ENCODE measurements around the gene PRRX2.
"Not testable (repeated sequence)": the region's sequence is repeated elsewhere in the genome, so short reads cannot be mapped to it uniquely, and the experiment has no call there.

The PRRX2 gene

DNA sequence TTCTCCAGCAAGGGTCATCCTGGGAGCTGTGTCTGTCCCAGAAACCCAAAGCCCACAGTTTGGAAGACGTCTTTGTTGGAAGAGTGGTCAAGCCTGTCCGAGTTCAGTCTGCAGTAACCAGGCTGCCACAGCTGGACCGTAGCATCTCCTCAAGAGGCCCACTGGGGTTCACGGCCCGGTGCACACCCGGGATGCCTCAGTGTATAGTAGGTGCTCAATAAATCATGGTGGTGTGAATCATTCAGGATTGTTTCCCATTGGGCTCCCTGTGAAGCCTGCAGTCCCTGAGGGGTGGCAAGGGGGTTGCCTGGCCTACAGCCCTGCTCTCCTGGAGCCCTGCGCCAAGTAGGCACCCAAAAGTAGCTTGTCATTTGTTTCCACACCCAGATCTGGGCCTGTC lies 10.3 kb upstream of the PRRX2 start:
- no peak for DNase-seq

DNA sequence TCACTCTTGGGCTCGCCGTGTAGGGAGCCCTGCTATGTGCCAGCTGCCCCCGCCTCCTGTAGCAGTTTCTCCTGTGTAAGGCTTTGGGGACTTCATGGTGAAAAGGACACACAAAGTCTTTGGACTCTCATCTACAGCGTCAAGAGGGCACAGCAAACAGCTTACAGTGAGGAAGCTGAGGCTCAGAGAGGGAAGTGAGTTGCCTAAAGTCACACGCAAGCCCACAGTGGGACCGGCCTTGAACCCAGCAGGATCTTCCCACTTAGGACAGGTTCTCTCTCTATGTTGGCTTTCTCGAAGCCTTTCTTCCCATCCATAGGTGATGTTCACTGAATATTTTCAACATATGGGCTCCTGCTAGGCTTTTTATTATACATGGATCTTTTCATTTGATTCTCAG lies 9.8 kb upstream of the PRRX2 start:
- no peak for DNase-seq

DNA sequence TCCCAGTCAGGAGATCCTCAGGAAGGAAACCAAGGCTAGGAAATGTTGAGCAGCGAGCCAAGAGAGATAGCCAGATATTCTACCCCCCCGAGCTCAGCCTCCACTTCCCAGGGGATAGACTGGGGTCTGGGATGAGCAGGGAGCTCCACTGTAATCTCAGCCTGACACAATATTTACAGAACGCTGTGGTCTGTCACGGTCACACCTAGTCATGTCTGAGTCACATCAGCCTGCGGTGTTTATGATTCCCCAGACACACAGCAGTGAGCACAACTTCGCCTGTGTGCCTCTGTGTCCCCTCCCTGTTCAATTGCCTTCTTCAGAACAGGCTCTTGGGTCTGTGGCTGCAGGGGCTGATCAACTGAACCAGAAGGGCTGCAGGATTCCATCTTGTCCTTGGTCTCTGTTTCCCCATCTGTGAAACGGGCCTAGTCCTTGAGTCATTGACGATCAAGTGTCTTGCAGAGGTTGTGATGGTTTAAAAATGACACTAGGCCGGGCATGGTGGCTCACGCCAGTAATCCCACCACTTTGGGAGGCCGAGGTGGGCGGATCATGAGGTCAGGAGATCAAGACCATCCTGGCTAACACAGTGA lies 8.6 kb upstream of the PRRX2 start:
- no peak for DNase-seq

DNA sequence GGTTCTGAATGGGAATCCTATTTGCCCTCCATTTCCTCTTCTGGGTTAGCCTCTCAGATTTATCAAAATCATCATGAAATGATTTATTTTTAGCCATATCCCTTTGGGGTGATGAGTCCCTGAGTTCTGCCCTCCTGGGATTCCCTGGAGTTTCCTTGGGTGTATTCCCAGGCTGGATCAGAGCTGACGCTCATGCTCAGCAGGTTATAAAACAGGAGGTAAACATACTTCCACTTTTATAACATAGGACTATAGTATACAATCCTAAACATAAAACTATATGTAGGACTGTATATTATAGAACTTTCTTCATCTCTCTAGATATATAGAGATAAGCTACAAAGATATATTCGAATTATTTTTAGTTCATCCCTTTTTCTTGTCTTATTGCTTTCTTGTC lies 4.4 kb upstream of the PRRX2 start:
- no peak for DNase-seq

DNA sequence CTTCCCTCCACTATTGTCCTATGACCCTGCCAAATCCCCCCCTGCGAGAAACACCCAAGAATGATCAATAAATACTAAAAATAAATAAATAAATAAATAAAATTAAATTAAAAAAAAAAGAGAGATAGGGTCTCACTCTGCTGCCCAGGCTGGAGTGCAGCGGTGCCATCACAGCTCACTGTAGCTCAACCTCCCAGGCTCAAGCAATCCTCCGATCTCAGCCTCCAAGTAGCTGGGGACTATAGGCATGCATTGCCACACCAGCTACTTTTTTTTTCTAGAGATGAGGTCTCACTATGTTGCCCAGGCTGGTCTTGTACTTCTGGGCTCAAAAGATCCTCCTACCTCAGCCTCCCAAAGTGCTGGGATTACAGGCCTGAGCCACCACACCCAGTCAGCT lies 3.2 kb upstream of the PRRX2 start:
- not testable (repeated sequence) for DNase-seq

DNA sequence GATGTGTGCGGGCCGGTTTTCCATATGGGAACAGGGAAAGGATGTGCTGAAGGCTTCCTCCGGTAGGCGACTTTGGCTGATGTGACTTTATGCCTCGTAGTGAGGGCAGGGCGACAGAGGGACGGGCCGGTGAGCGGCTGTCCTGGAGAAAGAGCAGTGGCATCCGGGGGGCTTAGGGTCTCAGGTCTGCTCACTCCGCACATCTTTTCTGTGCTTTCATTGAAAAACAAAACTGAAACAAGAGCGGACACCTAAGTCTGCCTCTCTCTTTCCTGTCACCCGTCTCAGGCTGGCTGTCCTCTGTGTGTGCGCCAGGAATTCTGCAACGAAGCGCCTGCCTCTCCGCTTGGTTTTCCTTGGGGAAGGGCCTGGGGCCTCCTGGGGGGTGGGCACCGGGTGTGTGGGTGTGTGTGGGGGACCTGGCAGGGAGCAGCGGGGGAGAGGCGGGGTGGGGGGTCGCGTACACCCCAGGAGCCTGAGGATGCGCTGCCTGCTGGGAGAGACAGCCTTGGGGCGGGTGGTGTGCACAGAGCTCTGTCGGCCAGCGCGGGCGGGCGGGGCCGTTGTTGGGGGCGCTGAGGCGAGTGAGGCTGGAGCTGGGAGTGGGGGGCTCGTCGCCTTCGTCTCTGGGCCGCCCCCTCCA lies 580 bp upstream of the PRRX2 start:
- DNase-seq: no peak

DNA sequence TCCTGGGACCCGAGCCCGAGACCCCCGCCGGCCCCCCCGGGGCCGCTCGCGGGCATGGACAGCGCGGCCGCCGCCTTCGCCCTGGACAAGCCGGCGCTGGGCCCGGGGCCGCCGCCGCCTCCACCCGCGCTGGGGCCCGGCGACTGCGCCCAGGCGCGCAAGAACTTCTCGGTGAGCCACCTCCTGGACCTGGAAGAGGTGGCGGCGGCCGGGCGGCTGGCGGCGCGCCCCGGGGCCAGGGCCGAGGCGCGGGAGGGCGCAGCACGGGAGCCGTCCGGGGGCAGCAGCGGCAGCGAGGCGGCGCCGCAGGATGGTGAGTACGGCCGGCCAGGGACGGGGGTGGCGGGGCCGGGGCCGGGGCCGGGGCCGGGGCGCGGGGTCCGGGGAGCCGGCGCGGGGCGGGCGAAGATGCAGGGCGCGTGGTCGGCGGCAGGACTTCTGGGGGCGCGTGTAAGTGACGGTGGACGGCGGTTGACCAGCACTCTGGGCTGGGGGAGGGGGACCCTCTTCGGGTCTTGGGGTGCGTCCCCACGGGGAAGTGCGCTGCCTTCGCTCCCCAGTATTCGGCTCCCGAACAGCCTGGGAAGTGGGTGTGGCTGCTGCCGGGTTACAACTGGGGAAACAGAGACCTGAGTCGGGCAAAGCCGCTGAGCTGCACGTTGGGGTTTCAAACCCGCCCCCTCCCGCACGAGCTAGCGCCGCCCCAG lies 520 bp downstream of the PRRX2 start:
- no peak for DNase-seq

DNA sequence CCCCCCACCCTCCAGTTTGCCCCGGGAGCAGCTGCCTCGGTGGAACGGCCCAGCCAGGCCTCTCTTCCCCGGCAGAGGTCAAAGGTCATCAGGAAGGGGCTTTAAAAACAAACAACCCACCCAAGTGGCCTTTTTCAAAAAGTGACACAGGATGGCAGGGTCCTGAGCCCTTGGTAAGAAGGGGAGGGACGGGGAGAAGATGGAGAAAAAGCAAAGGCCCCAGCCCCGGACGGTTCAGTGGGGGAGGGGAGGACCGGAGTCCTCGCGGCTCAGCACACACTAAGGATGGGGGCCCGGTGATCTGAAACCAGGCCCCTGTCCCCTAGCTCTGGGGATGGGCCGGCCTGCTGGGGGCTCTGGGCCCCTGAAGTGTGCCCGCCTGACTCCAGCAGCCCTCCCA lies 1.1 kb downstream of the PRRX2 start:
- DNase-seq: no peak

DNA sequence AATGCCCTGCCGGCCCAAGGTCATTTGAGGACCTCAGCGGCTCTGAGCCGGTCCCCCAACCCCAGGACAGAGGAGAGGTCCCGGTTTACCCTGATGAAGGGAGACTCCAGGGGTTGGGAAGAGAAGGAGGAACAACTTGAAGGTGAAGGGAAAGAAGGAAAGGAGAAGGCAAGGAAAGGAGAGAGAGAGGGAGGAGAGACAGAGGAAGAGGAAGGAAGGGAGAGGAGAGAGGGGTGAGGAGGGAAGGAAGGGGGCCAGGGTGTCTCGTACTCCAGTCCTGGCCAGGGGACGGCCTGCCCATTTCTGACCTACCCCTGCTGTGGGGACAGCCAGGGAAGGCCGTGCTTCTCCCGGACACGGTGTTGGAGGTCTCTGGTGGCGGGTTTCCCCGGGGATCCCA lies 1.9 kb downstream of the PRRX2 start:
- no peak for DNase-seq

DNA sequence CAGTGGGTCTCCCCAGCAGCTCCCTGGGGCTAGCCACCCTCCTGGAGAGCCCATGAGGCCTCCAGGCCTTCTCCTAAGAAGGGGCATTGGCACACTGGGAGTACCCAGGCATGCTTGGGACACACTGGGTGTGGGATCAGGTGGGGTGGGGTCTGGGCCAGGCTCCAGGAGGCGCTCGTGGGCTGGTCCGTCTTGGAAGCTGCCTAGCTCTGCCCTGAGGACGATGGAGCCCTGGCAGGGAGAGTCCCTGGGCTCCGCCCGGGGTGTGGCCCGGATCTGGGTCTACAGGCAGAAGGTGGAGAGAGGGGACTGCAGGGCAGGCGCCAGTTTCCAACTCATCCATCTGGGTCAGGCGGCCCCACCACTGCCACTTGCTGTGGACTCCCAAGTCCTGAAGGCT lies 2.4 kb downstream of the PRRX2 start:
- no peak for DNase-seq

DNA sequence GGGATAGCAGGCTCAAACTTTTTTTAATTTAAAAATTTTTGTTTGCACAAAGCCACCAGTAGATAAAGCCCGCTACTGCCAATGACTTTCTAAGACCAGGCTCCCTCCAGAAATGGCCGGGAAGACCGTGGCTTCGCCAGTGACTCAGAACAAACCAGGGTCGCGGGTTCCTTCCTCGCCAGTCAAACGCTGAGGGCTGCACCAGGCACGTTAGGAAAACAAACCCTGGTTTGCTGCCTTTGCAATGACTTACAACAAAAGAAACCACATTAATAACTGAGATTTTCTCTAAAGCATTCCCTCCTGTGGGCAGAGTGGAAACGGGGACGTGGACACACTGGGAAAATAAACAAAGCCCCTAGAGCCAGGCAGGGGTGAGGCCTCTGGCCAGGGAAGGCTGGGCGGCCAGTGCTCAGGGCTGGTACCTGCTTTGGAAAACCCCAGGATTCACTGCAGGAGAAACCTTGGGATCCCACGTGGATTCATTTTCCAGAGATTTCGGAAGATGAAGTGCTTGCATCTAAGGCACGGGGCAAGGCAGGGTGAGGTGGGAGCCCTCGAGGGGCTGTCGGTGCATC lies 3.8 kb downstream of the PRRX2 start:
- no peak for DNase-seq

DNA sequence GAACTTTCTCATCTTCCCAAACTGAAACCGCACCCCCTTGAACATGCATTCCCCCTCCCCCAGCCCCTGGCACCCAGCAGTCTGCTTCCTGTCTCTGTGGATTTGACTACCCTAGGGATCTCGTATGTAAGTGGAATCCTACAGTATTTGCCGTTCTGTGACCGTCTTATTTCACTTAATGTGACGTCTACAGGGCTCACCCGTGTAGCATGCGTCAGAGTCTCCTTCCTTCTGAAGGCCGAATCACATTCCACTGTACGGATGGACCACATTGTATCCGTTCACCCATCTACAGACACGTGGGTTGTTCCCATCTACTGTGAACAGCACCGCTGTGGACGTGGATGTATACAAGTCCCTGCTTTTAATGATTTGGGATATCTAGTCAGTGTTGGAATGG lies 4.5 kb downstream of the PRRX2 start:
- DNase-seq: no peak

DNA sequence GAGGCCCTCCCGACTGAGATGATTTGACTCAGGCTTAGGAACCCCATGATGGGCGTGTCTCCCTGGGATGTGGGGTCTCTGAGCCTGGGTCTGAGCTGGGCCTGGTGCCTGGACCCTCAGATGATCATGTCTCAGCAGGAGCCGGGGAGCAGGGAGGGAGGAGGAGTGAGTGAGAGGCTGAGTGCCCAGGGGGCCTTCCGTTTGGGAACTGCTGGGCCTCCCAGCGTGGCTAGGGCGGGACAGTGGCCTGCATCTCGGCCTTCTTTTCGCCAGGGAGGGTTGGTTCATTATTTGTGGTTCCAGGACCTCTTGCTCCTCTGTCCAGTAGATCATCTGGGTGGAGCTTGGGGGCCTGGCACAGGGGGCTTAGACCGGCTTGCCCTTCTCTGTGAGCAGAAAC lies 5.6 kb downstream of the PRRX2 start:
- no peak for DNase-seq

DNA sequence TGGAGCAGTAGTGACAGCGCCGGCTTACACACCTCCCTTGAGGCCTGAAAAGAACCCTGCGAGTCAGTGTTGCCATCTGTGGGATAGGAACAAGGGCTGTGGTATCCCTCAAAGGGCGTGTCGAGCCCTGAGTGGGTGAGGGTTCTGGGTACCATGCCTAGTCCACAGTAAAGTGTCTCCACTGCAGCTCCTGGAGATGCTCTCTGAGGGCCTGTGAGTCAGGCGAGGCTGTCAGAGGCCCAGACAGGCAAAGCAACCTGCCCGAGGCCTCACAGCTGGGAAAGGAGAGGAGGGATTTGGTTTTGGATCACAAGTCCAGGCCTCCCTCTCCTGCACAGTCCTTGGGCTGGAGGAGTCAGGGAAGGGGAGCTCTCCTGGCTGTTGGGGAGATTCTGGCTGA lies 6.1 kb downstream of the PRRX2 start:
- DNase-seq: no peak

DNA sequence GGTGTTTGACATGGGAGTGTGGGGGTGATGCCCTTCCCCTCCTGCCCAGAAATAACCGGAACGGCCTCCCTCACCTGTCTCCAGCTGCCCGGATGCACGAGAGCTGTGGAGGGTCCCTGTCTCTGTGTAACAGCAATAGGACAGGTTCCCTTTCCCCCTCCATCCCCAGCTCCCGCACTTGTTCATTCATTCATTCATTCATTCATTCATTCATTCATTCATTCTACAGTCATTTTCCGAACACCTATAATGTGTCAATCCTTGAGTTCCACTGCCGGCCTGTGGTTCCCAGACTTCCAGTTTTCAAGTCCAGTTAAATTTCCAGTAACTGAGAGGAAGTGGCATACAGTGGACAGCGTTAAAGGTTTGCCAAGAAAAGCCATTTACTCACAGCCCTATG lies 7.3 kb downstream of the PRRX2 start:
- DNase-seq: no peak

DNA sequence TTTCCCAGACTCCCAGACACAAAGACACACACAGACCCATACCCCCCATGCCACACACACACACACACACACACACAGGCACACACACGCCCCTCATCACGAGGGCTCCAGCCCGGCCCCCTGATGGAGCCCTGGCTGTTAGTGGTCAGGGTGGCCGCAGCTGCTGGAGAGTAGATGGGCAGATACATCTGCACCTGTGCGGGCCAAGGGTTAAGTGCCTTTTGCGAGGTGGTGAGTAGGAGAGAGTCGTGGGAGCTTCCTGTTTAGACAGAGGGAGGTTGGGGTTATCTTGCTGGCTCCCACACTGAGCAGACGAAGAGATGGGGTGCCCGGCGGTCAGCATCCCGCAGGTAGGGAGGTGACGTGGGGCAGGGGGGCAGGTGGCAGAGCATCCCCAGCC lies 8.2 kb downstream of the PRRX2 start:
- DNase-seq: no peak

DNA sequence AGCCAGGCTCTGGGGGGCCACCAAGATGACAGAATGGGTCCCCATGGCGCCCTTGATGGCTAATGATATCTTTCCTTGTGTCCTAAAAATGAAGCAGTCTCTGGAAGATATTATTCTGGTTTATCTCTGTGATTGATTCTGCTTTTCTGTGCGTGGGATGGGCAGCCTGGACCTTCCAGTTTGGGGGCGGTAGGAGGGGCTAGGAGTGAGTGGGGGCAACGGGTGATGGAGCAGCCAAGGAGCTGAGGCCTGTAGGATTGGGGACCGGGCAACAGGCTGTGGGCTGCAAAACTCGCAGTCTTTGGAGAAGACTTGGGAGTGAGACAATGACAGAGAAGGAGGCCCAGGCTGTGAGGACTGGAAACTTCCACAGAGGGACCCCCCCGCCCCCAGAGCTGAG lies 8.8 kb downstream of the PRRX2 start:
- no peak for DNase-seq

DNA sequence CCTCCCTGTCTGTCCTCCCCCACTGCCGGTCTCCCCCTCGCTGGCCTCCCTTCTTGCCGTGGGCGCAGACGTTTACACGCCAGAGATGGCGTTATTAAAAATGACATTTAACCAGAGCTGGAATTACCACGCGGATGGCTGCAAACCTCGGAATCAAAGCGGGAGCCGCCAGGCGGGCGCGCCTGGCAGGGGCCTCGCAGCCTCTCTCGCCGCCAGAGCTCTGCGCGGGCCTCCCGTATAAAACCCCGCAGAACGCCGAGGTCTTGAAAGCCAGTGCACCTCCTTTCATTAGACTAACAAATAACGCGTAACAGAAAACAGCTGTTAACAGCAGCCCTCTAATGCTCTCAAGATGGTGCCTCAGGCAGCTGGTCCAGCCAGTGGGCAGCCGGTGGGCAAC lies 10.2 kb downstream of the PRRX2 start:
- DNase-seq: no peak

DNA sequence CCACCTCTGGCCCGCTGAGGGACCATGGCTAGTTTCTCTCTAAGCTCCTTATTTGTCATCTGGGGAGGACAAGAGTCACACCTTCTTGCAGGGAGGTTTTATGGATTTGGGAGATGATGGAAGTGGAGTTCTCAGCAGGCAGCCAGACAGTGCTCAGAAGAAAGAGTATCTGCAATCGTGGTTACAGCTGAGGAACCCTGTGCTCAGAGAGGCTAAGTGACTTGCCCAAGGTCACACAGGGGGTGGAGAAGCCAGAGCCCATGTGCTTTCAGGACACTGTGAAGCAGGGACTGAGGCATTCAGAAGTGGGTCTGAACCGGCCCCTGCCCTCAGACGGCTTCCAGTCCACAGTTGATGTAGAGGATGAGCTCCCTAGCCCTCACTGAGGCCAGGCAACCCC lies 10.8 kb downstream of the PRRX2 start:
- DNase-seq: no peak

DNA sequence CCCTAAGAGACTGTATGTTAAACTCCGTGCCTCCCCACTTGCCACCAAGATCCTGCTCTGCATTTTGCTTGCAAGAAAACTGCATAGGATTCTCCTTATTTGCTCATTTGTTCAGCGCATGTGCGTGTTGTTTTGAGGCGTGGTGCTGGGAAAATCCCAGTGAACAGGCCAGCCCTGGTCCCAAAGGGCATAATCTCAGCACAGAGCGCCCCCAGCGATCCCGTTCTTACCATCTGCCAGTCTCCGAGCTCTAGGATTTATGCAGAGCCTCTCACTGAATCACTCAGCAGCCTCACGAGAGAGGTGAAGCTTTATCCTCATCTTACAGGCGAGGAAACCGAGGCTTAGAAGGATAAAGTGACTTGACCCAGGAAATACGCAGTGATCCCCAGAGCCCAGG lies 11.5 kb downstream of the PRRX2 start:
- DNase-seq: no peak

DNA sequence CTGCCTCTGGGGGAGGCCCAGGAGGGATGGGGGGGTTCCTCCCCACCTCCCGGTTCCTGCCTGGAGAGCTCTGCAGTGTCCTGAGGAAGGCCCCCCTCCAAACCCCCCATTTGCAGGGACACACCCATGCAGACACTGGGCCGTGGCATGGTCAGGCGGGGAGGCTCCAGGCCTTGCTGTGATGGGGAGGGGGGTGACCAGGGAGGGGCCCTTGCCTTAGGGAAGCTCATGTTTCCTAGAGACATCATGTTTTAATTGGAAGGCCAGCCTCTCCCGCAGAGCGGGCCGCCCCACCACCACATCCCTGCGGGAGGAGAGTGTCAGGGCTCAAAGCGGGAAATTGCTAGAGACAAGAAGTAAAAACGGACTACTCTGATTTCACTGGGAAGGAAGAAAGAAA lies 12.0 kb downstream of the PRRX2 start:
- no peak for DNase-seq

DNA sequence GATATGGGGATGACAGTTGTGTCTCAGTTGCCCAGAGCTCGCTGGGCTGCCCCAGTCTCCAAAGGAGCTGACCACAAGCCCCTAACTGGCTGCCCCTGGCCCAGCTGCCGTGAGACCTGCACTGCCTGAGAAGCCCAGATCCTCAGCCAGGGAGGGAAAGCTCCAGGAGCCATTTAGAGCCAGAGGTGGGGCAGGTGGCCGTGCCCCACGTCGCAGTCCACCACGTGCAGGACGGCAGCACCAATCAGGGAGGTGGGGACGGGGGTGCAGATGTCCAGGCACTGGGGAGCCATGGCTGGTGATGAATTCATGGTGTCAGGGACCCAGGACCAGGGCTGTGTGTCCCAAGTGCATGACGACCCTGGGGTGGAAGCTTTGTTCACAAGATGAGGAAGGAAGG lies 13.4 kb downstream of the PRRX2 start:
- no peak for DNase-seq

DNA sequence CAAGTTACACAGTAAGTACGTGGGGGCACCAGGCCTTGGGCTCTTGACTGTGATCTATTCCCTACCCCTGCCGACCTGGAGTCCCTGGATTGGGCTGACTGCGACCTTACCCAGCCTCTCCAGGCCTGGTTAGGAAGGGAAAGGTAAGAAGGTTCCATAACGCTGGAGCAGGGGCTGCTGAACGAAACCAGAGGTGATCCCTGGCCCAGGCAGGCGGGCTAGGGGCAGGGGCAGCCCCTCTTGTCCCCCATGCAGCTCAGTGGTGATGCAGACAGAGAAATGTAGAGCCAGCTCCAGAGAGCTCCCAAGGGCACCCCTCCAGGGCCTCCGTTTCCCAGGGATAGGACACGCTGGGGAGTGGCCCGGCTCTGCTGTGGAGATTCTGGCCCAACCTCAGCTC lies 14.1 kb downstream of the PRRX2 start:
- DNase-seq: no peak

DNA sequence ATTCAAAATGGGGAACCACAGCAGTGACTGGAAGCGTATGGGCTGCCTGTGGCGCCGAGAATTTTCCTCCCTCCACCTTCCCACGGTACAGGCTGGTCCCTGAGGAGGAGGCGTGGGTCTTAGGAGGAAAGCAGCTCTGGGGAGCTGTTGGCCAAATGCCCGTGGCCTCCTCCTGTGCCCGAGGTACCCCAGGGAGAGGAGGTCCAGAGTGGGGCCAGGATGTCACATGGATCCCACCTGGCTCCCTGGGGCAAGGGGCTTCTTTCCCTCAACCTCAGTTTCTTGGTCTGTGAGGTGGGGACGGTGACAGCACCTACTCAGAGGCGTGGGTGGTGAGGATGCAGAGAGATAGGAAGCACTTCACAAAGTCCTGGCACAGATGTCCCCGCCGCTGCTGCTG lies 16.5 kb downstream of the PRRX2 start:
- no peak for DNase-seq

DNA sequence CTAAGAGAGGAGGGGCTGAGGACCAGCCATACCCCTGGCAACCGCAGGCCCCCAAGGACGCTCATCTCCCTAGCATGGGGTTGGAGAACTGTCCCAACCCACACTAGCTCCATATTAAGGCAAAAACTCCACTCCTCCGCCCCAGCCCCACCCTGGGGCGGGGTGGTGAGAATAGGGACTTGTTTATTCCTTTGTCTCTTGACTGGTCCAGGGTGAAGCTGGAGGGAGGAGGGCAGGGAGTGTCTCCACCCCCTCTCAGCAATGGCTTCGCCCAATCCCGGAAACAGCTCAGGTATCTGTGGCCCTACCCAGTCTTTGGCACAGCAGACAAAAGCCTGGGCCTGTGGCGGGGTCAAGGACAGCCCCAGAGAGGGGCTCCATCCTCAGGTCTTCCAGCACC lies 16.9 kb downstream of the PRRX2 start:
- DNase-seq: no peak

Measured in NCI-H1092 (cell line).